AG04450 (cell line): ENCODE data around the gene LRIG1. TPM values are rescaled to one million over a fixed set of nuclear protein-coding genes. Genes with fewer than 3 reads are reported as not detected.

ENCODE experiments used
- CTCF ChIA-PET: fragments of 300-600, 350-600 bp; formaldehyde crosslinking; extraction: SDS; loops from one replicate; lab custom pipeline; 2022; ENCODE audit warnings: antibody characterized with exemption, inconsistent platforms; lab: Charles Lee
- POLR2A ChIA-PET: fragments of 350-600 bp; formaldehyde crosslinking; extraction: SDS; loops from one replicate; lab custom pipeline; 2021; ENCODE audit warnings: antibody characterized with exemption, inconsistent platforms; lab: Yijun Ruan, JAX
- DNase-seq: peaks from one replicate; pipeline ENCODE4 v3.0.0-alpha.2; 2011; ENCODE audit warnings: low read depth, low spot score
- H3K27ac ChIP-seq: one replicate; pipeline ENCODE4 v1.5.1; 2012; ENCODE audit warnings: low read depth, low read length, control low read depth
- H3K27me3 ChIP-seq: one replicate; pipeline ENCODE4 v1.6.0; 2012; ENCODE audit warnings: low read length; ENCODE audit not compliant: control insufficient read depth, insufficient read depth
- H3K4me3 ChIP-seq: 2 replicates; pipeline ENCODE4 v1.5.1; 2011; ENCODE audit warnings: mild to moderate bottlenecking, low read depth, low read length, control low read depth
- H3K9me3 ChIP-seq: 2 replicates; pipeline ENCODE4 v1.5.1; 2012; ENCODE audit warnings: low read length; ENCODE audit not compliant: control insufficient read depth, insufficient read depth
- CTCF ChIP-seq: IDR thresholded peaks from 2 replicates; pipeline ENCODE4 v1.5.1; 2011; ENCODE audit warnings: low read depth, low read length, control low read depth, inconsistent platforms
- polyA plus RNA-seq: library from polyadenylated mRNA; depleted of rRNA; stranded (reverse); fragments of >200 nt; gene quantifications from 2 replicates; pipeline ENCODE4 v1.2.3, GENCODE V29; 2011

LRIG1 gene
- polyA plus RNA-seq, 1 experiment = 68.3 TPM

GRCh38 chr3:66502245-66502874 is 1.5 kb upstream of the LRIG1 start:
- no peak for TF ChIP-seq CTCF
- H3K27me3 ChIP-seq = no peaks in the 10 kb centered on the region
- no peak overlapping the region for H3K27ac ChIP-seq
- DNase-seq = no peak
- POLR2A ChIA-PET = no interaction called here
- CTCF ChIA-PET = interaction anchor here (0.6 to 0.7 kb wide), 2 partner anchors 203 to 325 kb away, joined by 3 read pairs; no protein-coding TSS in a partner anchor
- H3K4me3 ChIP-seq = no peak overlapping the region
- no peaks in the 10 kb centered on the region; the same call in 1 of the 2 replicates for H3K9me3 ChIP-seq

GRCh38 chr3:66501483-66502244 is 842 bp upstream of the LRIG1 start:
- ChIA-PET POLR2A (no interaction called here), CTCF (interaction anchor here (0.7 kb wide), 2 partner anchors 315 to 326 kb away, joined by 3 read pairs; no protein-coding TSS in a partner anchor)
- Histone ChIP-seq H3K27me3 (no peaks in the 10 kb centered on the region), H3K9me3 (no peaks in the 10 kb centered on the region; the same call in 1 of the 2 replicates), H3K27ac (no peak overlapping the region), H3K4me3 (peak overlapping the region; percentile 64)
- TF ChIP-seq CTCF = peak; percentile 40
- DNase-seq = no peak

DNA sequence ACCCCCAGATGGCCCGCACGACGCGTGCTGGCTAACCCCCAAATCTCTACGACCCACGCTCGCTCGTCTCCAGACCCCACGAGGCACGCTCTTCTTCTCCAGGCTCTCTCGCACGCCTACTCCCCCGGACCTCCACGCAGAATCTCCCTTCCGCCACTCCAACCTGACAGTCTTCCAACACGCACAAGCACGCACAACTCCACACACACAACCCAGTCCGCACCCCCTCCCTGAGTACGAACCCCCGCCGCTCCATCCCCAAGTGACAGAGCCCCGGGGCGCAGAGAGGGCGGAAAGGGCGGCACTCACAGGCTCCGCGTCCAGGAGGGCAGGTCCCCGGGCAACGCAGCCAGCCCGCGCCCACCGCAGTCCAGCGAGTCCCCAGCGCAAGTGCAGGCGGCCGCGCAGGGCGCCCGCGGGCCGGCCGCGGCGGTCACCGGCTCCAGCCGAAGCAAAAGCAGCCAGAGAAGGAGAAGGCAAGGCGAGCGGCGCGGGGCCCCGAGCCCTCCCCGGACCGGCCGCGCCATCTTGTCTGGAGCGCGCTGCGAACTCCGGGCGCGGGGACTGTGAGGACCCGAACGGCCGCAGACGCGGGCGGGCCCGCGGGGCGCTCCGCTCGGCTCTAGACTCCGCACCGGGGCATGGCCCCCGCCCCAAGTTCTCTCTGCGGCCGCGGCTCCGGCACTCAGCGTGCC is 794 bp downstream of the LRIG1 start:
- Histone ChIP-seq H3K9me3 (no peaks in the 10 kb centered on the region; the same call in 1 of the 2 replicates), H3K4me3 (peak overlapping the region; percentile 96), H3K27me3 (no peaks in the 10 kb centered on the region), H3K27ac (no peak overlapping the region)
- ChIA-PET POLR2A (interaction anchor here (0.6 kb wide), 1 partner anchor 15 kb away, joined by 5 read pairs; no protein-coding TSS in a partner anchor), CTCF (interaction anchor here (0.6 to 1.7 kb wide), 3 partner anchors 8 to 92 kb away, joined by 3 to 8 read pairs (median 3); no protein-coding TSS in a partner anchor)
- no peak for DNase-seq
- TF ChIP-seq CTCF = no peak

GRCh38 chr3:66498687-66499621 is 1.9 kb downstream of the LRIG1 start:
- ChIA-PET POLR2A (interaction anchor here (0.7 kb wide), 1 partner anchor 45 kb away, joined by 3 read pairs; no protein-coding TSS in a partner anchor), CTCF (interaction anchor here (1.0 to 2.7 kb wide), 3 partner anchors 8 to 91 kb away, joined by 3 to 8 read pairs (median 8); no protein-coding TSS in a partner anchor)
- Histone ChIP-seq H3K27me3 (no peaks in the 10 kb centered on the region), H3K9me3 (no peaks in the 10 kb centered on the region; the same call in 1 of the 2 replicates), H3K4me3 (peak overlapping the region; percentile 96), H3K27ac (no peak overlapping the region)
- no peak for TF ChIP-seq CTCF
- DNase-seq = no peak
